GM19395 (cell line): ENCODE results near the gene RBM11.
"Not testable (repeated sequence)": the region's sequence is repeated elsewhere in the genome, so short reads cannot be mapped to it uniquely, and the experiment has no call there.

Experiments used
- ATAC-seq: cut with Tn5 transposase; IDR thresholded peaks from one replicate; pipeline ENCODE4 v1.9.1; 2021; ENCODE audit warnings: mild to moderate bottlenecking, moderate library complexity; ENCODE audit not compliant: unreplicated experiment

The RBM11 gene, protein sequence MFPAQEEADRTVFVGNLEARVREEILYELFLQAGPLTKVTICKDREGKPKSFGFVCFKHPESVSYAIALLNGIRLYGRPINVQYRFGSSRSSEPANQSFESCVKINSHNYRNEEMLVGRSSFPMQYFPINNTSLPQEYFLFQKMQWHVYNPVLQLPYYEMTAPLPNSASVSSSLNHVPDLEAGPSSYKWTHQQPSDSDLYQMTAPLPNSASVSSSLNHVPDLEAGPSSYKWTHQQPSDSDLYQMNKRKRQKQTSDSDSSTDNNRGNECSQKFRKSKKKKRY

DNA sequence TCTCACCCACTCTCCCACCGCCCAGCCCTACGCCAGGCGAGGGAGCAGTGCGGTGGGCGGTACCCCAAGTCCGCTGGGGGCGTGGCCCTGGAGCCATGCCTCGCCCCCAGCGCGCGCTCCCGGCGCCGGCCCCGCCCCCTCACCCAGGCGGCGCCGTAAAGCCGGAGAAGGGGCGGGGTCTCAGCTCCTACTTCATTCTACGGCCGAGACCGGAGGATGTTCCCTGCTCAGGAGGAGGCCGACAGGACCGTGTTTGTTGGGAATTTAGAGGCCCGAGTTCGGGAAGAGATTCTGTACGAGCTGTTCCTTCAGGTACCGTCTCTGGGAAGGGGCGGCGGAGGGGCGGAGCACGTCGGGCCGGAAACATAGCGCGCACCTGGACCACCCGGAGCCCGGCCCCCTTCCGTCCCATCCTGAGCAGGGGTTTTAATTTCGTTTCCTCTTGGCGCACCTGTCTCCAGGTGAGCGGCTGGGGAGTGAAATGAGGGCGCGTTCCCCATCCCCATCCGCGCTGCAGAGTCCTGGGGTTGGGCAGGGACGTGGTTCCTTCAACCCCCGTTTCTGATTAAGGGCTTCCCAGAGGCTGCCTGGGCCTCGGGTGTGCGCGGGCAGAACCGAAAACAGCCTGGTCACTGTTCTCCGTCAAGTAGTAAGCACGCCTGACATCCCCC lies at the start of gene RBM11:
Gene RBM11, plus strand, starts transcription at position 187 of the 671 bp plus-strand sequence. Its CDS starts 30 bp downstream, at position 217.
- peak; percentile 93 for ATAC-seq

DNA sequence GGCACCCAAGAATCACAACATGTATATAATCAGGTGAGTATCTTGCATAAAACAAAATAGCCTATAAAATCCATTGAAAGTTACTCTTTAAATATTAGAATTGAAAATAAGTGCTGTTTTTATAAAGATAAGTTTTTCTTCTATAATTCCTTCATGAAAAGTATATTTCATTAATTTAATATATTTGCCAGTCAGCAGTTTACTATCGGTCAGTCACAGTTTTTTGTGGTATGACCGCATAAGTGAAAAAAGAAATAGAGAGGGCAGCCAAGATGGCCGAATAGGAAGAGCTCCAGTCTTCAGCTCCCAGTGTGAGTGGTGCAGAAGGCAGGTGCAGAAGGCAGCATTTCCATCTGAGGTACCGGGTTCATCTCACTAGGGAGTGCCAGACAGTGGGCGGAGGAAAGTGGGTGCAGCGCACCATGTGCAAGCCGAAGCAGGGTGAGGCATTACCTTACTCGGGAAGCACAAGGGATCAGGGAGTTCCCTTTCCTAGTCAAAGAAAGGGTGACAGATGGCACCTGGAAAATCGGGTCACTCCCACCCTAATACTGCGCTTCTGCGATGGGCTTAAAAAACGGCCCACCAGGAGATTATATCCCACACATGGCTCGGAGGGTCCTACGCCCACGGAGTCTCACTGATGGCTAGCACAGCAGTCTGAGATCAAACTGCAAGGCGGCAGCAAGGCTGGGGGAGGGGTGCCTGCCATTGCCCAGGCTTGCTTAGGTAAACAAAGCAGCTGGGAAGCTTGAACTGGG lies 49.3 kb upstream of the RBM11 start:
- not testable (repeated sequence) for ATAC-seq

DNA sequence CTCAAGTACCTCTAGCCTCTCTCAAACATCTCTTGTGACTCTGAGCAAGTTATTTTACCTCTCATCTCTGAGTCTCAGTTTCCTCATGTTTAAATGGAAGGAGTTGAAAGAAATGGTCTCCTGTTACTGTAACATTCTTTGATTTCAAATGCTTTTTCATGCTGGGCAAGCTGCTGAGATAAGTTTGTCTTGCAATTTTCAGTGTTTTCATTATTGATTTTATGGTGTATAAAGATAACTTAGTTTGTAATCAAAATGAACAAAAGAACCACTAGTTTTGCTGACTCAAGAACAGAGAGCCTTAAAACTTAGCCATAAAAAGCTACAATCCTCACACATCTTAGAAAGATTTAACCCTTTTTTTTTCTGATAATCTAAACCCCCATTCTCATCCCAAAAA lies 9.7 kb upstream of the RBM11 start:
- ATAC-seq, result no peak

DNA sequence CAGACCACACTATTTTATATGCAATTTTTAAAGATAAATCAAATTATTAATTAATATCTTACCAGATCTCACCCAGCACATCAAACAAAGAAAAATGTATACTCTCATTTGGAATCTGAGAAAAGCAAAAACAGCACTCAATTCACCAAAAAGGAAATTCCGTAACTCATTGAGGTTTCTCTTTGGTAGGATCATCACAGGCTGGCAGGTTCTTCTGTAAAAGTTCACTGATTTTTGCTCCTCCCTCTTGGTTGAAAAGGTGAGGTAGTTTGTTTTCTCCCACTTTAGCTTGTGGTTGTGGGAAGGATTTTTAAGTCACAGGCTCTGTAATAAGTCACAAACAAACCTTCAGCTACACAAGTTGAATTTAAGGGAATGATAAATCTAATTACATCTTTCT lies 5.2 kb upstream of the RBM11 start, which contains the start of gene LIPI:
Gene LIPI, minus strand, starts transcription at position 218 of the 400 bp plus-strand sequence. Its CDS starts 110 bp downstream, at position 108.
- ATAC-seq, result no peak

DNA sequence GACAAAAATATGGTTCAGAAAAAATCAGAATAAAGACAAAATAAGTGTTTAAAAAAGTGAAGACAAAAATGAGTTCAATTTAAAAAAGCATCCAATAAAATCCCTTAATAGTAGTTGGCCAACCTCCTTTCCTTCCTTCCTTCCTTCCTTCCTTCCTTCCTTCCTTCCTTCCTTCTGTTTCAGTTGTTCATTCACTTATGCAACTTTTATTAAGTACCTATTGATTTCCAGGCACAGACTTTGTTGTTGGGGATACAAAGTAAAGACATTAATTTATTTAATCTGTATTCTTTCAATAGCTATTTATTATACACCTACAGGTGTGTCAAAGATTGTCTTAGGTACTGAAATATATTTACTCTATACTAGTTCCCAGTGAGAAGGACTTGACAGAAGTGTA lies 2.8 kb upstream of the RBM11 start:
- no peak for ATAC-seq

DNA sequence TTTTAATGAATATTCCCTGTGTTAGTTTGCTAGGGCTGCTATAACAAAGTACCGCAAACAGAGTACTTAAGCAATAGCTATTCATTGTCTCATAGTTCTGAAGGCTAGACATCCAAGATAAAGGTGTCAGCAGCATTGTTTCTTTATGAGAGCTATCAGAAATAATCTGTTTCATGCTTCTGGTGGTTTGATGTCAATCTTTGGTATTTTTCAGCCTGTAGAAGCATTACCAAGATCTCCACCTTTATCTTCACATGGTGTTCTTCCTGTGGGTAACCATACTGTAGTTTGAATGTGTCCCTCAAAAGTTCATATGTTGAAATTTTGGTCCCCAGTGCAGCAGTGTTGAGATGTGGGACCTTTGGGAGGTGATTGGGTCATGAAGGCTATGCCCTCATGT lies 7.4 kb downstream of the RBM11 start:
- no peak for ATAC-seq

DNA sequence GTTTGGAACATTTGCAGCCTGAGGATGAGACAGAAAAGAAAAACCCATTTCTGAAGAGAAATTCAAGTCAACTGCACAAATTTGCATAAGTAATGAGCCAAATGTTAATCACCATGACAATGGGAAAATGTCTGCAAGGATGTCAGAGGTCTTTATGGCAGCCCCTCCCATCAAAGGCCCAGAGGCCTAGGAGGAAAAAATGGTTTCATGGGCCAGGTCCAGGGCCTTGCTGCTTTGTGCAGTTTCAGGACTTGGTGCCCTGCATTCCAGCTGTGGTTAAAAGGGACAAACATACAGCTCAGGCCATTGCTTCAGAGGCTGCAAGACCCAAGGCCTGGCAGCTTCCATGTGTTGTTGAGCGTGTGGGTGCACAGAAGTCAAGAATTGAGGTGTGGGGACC lies 13.4 kb downstream of the RBM11 start:
- no peak for ATAC-seq

DNA sequence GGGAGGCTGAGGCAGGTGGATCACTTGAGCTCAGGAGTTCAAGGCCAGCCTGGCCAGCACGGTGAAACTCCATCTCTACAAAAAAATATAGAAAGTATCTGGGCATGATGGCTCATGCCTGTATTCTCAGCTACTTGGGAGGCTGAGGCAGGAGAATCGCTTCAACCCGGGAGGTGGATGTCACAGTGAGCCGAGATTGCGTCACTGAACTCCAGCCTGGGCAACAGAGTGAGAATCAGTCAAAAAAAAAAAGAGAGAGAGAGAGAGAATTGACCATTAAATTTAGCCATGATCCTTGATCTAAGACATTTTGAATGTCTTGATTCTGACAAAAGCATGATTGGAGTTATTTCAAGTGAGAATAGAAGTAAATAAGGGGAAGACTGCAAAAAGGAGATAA lies 19.1 kb downstream of the RBM11 start:
- ATAC-seq, result no peak

DNA sequence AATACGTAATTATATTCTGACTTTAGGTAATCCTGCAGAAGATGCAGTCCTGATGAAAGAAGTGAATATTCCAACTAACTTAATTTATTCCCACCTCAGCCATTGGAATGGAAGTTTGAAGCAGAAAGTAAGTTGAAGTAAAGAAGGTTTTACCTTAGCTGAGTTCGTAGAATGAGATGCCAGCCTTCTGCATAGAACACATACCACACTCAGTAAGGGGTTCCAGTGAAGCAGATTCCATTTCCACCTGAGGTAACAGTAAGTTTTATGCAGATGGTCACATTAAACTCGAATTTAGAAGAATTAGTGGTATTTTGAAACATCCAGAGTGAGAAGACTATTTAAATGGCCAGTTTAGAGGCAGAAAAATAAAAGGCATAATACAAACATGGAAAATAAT lies 20.2 kb downstream of the RBM11 start:
- no peak for ATAC-seq

DNA sequence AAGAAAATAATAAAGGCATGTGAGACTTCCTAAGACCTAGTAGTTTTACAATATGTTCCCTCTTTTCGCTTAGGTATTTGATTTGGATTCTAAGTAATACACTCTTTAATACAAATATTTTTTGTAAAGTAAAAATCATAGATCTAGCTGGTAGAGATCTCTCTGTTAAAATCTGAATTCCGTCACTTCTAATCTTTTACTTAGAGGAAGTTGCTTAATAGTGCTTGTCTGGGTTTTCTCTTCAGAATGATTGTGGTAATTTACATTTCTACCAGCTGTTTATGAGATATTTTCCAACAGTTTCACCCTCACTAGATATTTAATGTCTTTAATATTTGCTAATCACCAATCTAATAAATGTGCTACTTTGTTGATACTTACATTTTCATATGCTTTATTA lies 23.3 kb downstream of the RBM11 start:
- ATAC-seq, result no peak

DNA sequence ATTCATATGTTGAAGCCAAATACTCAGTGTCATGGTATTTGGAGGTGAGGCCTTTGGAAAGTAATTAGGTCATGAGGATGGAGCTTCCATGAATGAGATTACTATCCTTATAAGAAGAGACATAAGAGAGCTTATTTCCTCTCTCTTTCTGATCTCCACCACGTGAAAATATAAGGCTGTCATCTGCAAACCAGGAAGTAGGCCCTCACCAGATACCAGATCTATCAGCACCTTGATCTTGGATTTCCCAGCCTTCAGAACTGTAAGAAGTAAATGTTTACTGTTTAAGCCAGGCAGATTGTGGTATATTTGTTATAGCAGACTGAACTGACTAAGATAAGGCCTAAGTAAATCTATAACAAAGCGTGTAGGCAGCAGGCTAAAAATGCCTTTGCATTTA lies 25.3 kb downstream of the RBM11 start:
- no peak for ATAC-seq

DNA sequence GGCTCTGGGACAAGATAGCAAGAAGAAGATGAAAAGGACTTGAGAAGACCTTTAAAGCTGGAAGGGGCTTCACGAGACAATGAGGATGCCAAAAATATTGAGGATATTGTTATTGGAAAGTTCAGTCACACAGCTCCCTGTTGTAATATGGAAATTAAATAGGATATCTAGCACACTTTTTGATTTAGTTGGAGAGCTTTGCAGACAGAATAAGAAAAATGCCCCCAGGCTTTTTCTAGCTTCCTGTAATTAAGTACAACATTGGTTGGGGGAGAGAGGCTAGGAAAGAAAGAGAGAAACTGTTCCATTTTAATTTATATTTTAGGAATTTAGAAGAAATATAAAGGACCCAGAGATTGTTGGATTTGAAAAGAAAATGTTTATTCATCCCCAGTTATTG lies 27.5 kb downstream of the RBM11 start:
- ATAC-seq, result no peak

DNA sequence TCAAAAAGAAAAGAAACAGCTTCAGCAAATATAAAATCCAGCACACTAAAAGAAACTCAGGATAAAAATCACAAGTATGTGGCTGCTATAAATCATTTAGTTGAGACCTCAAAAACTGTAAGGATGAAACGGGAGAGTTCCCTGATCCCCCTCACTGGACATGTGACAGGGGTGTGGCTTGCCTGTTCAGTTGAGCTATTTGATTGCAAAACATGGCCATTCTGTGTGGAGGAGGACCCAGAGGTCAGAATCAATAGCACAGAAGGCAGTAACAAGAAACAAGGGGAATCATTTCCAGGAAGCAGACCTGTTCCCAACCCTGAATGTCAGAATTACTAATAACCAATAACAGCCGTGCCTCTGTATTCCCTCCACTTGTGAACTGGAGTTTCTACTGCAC lies 27.9 kb downstream of the RBM11 start:
- no peak for ATAC-seq

DNA sequence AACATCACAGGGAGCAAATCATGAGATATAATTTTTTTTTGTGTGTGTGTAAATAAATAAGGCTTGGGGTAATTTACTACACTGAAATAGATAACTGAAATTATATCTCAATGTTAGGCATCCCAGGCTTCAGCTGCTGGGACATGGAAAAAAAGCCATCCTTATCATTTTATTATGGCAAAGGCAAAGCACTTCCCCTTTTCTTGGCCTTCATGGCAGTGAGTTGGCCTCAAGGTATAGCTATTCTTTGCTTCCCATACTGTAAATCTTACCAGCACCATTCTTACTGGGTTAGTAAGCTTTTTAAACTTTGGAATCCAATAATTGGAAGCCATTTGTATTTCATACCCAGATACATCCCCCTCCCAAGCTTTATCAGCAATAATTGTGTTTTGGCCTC lies 29.0 kb downstream of the RBM11 start:
- no peak for ATAC-seq

DNA sequence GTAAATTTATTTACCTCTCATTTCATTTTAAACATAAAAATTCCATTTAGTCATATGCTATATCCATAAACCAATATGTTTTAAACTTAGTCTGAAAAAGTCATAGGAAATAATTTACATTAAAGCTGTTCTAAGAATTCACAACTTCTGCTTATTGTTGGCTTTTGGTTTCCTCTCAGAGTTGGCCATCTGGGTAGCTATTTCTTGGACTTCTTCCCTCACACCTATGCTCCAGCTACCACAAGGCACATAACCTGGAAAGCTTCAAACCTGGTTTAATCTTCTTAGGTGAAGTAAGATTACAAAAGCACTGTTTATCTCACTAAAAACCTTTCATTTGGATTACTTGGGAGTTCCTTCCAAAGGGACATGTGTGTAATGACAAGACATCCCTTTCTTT lies 29.8 kb downstream of the RBM11 start:
- no peak for ATAC-seq

DNA sequence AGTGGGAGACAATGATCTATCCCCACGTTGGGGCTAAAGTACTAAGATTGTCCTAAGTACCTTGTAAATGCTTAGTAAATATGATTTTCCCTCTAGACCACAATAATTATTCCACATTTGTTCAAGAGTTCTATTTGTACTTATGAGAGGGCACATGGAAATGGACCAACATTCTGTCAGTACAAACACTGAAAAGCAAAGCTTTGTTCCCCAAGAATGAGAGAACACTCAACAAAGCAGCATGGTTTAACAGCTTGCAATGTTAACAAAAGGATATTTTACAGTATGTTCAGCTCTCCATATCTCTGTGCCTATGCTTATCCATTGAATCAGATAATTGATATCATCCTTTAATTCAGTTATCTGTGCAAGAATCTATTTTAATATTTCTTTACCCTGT lies 35.4 kb downstream of the RBM11 start:
- no peak for ATAC-seq

DNA sequence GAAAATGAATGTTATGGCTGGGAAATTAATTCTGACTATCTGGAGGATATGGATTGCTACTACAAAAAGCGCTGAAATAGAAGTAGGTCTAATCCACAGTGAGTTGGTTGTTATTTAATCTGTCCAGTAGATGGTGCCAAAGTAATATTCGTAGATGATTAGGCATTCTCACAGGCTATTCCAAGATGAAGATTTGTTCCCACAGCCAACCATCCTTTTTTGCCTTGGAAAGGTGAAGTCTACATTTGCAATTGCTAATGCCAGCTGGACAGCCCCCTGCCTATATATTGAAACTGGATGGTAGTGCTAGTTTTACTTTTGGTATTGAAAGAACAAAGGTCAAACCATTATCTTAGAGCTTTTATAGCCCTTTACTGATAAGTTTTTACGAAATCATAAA lies 43.8 kb downstream of the RBM11 start:
- peak; percentile 69 for ATAC-seq

DNA sequence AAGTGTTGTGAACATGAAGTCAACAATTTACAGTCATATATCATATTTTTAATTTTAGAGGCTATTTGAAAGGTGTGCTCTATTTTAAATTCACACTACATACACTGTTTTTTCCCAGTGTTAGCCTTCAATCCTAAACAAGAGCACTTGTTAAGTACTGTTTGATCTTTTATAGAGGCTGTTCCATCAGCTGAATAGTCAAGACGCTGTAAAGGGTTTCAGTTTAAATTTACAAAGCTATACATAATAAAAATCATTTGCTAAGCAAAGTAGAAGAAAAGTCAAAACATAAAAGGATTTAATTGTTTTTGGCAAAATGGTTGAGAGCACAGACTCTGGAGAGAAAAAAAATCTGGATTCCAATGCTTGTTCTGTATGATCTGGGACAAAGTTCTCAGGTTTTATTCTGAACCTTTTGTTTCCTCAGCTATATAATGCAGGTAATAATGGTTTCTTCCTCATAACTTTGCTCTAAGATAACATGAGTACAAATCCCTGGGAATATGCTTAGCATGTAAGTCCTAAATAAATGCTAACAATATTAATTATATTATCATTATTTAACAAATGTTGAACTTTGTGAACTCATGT lies 44.3 kb downstream of the RBM11 start:
- no peak for ATAC-seq

DNA sequence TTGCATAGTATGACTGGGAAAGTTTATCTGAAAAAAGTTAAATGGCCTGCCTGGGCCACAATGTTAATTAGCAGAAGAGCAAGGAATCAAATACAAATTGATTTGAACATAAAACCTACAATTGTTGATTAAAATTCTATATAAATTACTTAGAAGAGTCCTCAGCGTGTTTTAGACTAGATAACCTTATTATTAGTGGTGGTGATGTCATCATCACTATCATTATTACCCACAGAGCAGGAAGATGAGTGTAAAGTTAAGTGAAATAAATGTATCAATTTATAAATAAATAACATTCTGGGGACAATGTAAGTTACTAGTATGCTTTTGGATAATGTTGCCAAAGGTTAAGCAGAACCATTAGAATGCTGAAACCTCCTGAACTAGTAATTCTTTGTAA lies 46.1 kb downstream of the RBM11 start:
- no peak for ATAC-seq

DNA sequence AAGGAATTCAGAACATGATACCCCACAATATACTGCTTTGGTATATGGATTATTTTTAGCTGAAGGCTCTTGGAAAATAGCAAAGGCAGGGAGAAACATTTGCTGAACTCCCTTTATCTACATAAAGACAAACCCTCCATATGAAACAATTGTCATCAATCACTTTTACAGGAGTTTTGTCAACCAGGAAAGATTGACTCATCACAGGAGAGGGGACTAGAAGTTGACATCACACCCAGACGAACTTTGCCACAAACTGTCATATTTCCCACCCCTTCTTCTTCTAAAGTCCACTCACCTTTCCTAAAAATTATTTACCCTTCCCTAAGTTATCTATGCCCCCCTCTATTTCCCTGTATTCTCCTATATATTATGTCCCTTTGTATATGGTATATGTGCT lies 47.9 kb downstream of the RBM11 start:
- no peak for ATAC-seq

DNA sequence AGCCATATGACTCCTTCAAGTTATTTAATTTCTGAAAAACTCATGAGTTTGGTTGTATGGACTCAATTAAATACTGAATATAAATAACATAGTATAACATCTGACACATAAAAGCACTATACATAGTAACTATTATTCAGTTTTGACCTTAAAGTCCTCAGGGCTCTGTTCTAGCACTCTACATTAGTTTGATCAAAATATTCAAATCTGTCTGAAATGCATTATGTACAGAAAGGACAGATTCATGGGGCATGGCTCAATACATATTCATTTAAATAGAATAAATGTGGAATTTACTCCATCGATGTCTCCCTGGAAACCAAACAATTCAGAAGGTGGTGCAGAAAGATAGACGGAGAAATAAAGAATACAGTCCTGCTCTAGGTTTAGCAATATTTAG lies 49.1 kb downstream of the RBM11 start:
- ATAC-seq, result no peak

DNA sequence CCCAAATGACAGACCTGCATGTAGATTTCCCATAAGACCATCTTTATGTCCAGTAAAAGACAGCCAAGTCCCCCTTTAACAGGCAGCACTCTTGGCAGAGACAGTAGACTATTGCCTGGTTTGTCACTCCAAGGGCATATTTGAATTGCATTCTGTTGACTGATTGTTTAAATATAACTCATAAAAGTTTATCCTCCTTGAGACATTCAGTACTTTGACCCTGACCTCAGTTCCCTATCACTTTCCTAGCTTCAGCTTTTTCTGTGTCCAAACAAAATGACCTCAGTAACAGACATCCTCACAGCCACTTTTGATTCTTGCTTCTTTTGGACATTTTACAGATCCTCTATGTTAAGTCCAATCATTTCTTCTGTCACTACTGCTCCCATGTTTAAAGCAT lies 51.1 kb downstream of the RBM11 start:
- no peak for ATAC-seq
